Cardiac fibroblast (primary cell): Measurements from ENCODE around the gene ST7.

Experiments used
- DNase-seq, 2 donors: peaks; one replicate each; pipeline versions ENCODE4 v3.0.0 to v3.0.0-alpha.2; 2010; ENCODE audit warnings: low read depth in 2 of 2
- H3K4me3 ChIP-seq, 2 donors: replicated peaks in 1 of 2; 1 replicate in 1 of 2; 2 replicates in 1 of 2; pipeline ENCODE4 v1.5.1; 2011; ENCODE audit warnings: low read depth in 2 of 2, low read length in 2 of 2, mild to moderate bottlenecking in 2 of 2, moderate library complexity in 1 of 2
- TF ChIP-seq, protein P1 (sequence below): IDR thresholded peaks from one replicate; pipeline ENCODE4 v1.5.1; 2011; ENCODE audit warnings: low read depth, mild to moderate bottlenecking, low read length, inconsistent platforms

Gene ST7

GRCh38 chr7:117139397-117139984, 186.2 kb downstream of the ST7 start:
- H3K4me3 ChIP-seq: no peak overlapping the region
- TF ChIP-seq, protein P1, sequence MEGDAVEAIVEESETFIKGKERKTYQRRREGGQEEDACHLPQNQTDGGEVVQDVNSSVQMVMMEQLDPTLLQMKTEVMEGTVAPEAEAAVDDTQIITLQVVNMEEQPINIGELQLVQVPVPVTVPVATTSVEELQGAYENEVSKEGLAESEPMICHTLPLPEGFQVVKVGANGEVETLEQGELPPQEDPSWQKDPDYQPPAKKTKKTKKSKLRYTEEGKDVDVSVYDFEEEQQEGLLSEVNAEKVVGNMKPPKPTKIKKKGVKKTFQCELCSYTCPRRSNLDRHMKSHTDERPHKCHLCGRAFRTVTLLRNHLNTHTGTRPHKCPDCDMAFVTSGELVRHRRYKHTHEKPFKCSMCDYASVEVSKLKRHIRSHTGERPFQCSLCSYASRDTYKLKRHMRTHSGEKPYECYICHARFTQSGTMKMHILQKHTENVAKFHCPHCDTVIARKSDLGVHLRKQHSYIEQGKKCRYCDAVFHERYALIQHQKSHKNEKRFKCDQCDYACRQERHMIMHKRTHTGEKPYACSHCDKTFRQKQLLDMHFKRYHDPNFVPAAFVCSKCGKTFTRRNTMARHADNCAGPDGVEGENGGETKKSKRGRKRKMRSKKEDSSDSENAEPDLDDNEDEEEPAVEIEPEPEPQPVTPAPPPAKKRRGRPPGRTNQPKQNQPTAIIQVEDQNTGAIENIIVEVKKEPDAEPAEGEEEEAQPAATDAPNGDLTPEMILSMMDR: no peak
- no peak for DNase-seq

- no peak overlapping the region for H3K4me3 ChIP-seq
- TF ChIP-seq, protein P1: no peak
- no peak for DNase-seq
Measured at GRCh38 chr7:117140921-117141320, 187.6 kb downstream of the ST7 start.

DNA sequence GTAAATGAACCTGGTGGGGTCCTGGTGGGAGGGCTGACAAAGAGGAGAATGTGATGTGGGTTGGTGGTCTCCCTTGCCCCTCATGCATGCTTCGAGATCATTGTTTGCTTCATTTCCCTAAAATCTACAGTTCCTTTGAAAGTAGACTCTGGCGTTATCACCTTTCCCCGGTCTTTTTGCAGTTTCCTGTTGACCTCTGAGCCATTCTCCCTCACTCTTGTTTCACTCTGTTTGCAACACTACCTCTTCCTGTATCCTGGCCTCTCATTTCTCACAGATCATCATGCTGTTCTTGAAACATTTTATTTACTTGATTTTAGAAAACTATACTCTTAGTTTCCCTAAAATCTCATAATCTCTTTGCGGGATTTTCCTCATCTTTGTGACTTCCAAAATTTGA, 189.8 kb downstream of the ST7 start:
- no peak overlapping the region for H3K4me3 ChIP-seq
- no peak for DNase-seq
- TF ChIP-seq, protein P1: no peak

DNA sequence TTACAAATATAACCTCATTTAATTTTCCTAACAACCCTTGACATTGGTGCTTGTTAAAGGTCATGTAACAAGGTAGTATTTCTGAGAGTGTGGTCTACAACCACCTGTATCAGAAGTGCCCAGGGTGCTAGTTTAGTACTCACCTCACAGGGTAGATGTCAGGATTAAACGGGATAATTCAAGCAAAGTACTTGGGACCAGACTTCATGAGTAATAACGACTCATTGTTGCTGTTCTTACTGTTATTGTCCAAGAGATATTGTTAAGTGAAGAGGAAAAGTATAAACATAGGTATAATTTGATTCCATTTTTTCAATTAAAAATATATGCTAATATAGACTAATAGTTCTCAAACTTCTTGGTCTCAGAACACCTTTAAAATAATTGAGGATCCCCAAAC, 190.3 kb downstream of the ST7 start:
- TF ChIP-seq, protein P1: no peak
- no peak overlapping the region for H3K4me3 ChIP-seq

GRCh38 chr7:117145333-117145732, 192.0 kb downstream of the ST7 start:
- TF ChIP-seq, protein P1: no peak
- no peak overlapping the region for H3K4me3 ChIP-seq
- DNase-seq: no peak

More for the DNA sequence above, 190.3 kb downstream of the ST7 start:
- DNase-seq: peak in 1 of 2 donors; percentile 73

DNA sequence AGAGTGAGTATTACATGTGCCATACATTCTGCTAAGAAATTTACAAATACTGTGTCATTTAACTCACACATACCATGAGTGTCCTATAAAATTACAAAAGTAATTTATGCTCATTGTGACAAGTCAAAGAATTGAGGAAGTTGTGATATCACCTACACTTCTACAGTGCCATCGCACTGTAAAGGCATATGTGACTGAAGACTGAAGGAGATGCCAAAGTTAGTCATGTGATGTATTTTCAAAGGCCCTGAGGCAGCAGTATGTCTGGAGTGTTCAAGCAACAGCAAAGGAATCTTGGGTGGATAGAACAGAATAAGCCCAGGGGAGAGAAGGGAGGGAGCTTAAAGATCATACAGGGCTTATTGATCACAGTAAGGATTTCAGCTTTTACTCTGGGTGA, 192.8 kb downstream of the ST7 start:
- H3K4me3 ChIP-seq: no peak overlapping the region
- DNase-seq: no peak
- TF ChIP-seq, protein P1: no peak

DNA sequence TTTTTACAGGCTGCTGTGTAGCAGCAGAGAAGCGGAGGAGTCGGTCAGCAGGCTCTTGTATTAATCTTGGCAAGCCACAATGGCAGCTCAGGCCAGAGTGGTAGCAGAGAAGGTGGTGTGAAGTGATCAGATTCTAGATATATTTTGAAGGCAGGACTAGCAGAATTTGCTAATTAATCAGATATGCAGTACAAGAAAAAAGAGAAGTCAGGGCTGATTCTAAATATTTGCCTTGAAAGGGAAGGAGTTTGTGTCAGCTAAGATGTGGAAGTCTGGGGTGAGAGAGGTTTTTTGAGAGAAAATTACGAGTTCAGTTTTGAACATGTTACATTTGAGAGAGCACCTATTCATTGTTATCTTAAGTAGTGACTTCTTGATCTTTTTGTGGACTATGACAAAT, 193.2 kb downstream of the ST7 start:
- TF ChIP-seq, protein P1: no peak
- H3K4me3 ChIP-seq: no peak overlapping the region
- no peak for DNase-seq
